Spleen (tissue), 11 donors: ENCODE data around the gene NDUFA13. TPM values are rescaled to one million over a fixed set of nuclear protein-coding genes. Genes with fewer than 3 reads are reported as not detected.

ENCODE experiments used
- DNase-seq: peaks from one replicate; pipeline ENCODE4 v3.0.0-alpha.2; 2020
- H3K27ac ChIP-seq, 8 donors: fragments of 200-600 bp; sonication (generic) in 7 of 8; 1 replicate in 4 of 8; 2 replicates in 4 of 8; pipeline versions ENCODE4 v1.5.0 to v1.8.0; 2016 to 2021; ENCODE audit warnings: inconsistent platforms in 4 of 8, mild to moderate bottlenecking in 4 of 8, moderate library complexity in 1 of 8
- H3K27me3 ChIP-seq, 7 donors: fragments of 200-600 bp; sonication (generic) in 6 of 7; replicated peaks in 1 of 7; 1 replicate in 4 of 7; 2 replicates in 3 of 7; pipeline versions ENCODE4 v1.5.0 to v1.8.0; 2016 to 2021; ENCODE audit warnings: inconsistent platforms in 3 of 7, mild to moderate bottlenecking in 1 of 7
- H3K36me3 ChIP-seq, 6 donors: fragments of 200-600 bp; sonication (generic) in 5 of 6; 1 replicate in 4 of 6; 2 replicates in 2 of 6; pipeline versions ENCODE4 v1.5.0 to v1.8.0; 2016 to 2021; ENCODE audit warnings: inconsistent platforms in 2 of 6
- H3K4me1 ChIP-seq, 6 donors: fragments of 200-600 bp; sonication (generic) in 5 of 6; 1 replicate in 3 of 6; 2 replicates in 3 of 6; pipeline versions ENCODE4 v1.5.0 to v1.8.0; 2016 to 2021; ENCODE audit warnings: inconsistent platforms in 3 of 6
- H3K4me3 ChIP-seq, 8 donors: fragments of 200-600 bp; sonication (generic) in 7 of 8; 1 replicate in 4 of 8; 2 replicates in 4 of 8; pipeline versions ENCODE4 v1.5.0 to v1.8.0; 2016 to 2021; ENCODE audit warnings: inconsistent platforms in 4 of 8, mild to moderate bottlenecking in 4 of 8, moderate library complexity in 2 of 8
- H3K9me3 ChIP-seq, 8 donors: fragments of 200-600 bp; sonication (generic) in 7 of 8; 1 replicate in 4 of 8; 2 replicates in 4 of 8; pipeline versions ENCODE4 v1.5.0 to v1.8.0; 2016 to 2021; ENCODE audit warnings: inconsistent platforms in 4 of 8
- POLR2A ChIP-seq, 3 donors: fragments of 450-650 bp; IDR thresholded peaks; one replicate each; pipeline ENCODE4 v1.5.1; 2017; ENCODE audit warnings: antibody characterized with exemption in 3 of 3, mild to moderate bottlenecking in 1 of 3
- POLR2AphosphoS5 ChIP-seq, 3 donors: sonication (generic); formaldehyde crosslinking; IDR thresholded peaks; one replicate each; pipeline ENCODE4 v1.5.1; 2017; ENCODE audit warnings: antibody characterized with exemption in 3 of 3
- WGBS, 5 donors: extraction: QIAGEN DNeasy Blood & Tissue Kit in 3 of 5; methylation state at CpG; one replicate each; pipeline versions ENCODE4 v1.1.5 to v1.1.7; 2013 to 2018; 5-methylcytosine and 5-hydroxymethylcytosine counted together
- intact Hi-C: fragments of 100-400 bp; cut with DNase I; formaldehyde crosslinking; loops from one replicate; pipeline ENCODE4 v1.15.0; 2023; ENCODE audit warnings: low total_unique reads
- polyA plus RNA-seq, 3 donors: library from polyadenylated mRNA; stranded (reverse); fragments of 200-250 nt; gene quantifications; one replicate each; pipeline ENCODE4 v1.2.1, GENCODE V29; 2013
- total RNA-seq, 7 donors: library from RNA; depleted of rRNA in 3 of 7; stranded (reverse); fragments of >200 nt in 3 of 7; fragmentation: NEBNext Ultra II Directional in 4 of 7; extraction: Animal tissue kit (Norgen Biotek cat#: 25700) in 4 of 7; gene quantifications; one replicate each; pipeline versions ENCODE4 v1.1.0 to v1.2.1, GENCODE V29; 2016 to 2021
- TF ChIP-seq, protein P1 (sequence below), 11 experiments: fragments of 200-600 bp in 7 of 11; fragments of 450-650 bp in 4 of 11; sonication (generic) in 4 of 11; IDR thresholded peaks in 8 of 11; conservative IDR thresholded peaks in 3 of 11; 1 replicate in 7 of 11; 2 replicates in 4 of 11; pipeline versions ENCODE4 v1.4.0 to v1.8.0; 2016 to 2021; ENCODE audit warnings: antibody characterized with exemption in 11 of 11, inconsistent platforms in 4 of 11, mild to moderate bottlenecking in 1 of 11
- donor health status: healthy with polysubstance abuse.
- donor health status: DM: no; HTN: no; CAD: no; lungs with moderate emphysema.
- donor health status: DM: no; HTN: no; CAD: no.
- donor health status: Bipolar disorder and iron deficiency.
- donor health status: healthy.
- donor health status: DM: no; HTN: no; CAD: no.
- donor health status: DM: yes; HTN: yes; CAD: no.

Gene NDUFA13
- total and polyA plus RNA-seq, 10 donors: 24.0 to 224 (median 197) TPM

DNA sequence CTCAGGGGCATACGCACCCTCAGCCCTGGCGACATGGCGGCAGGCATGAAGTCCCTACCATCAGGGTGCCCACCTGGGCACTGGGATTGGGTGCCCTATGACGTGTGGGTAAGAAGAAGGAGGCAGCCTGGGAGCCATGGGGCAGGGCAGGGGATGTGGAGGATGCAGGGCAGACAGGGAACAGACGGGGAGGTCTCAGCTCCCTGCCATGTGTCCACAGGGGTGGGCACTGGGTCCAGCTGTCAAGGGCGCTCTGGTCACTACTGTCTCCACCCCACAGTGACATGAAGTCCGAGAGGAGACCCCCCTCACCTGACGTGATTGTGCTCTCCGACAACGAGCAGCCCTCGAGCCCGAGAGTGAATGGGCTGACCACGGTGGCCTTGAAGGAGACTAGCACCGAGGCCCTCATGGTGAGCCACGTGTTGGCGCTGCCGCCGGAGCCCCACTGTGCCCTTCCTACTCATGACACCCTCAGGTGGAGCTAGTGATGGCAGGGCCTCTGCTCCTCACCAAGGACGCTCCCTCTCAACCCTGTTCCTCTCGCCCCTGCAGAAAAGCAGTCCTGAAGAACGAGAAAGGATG, 23.9 kb upstream of the NDUFA13 start:
- no peak for DNase-seq
- H3K9me3 ChIP-seq: no peaks in the 10 kb centered on the region
- no peaks in the 10 kb centered on the region for H3K27me3 ChIP-seq
- 86 to 94% (median 90%) methylated on average over 14 to 21 of the region's 21 CpGs for WGBS, 5 donors
- intact Hi-C loops: loop anchor here (5.0 kb wide), 1 partner anchor 125 kb away; no protein-coding TSS in a partner anchor
- no peak overlapping the region for H3K27ac ChIP-seq
- no peak overlapping the region for H3K4me3 ChIP-seq
- peaks cover 0 to 67% (median 47%) of the 10 kb centered on the region in 6 donors for H3K36me3 ChIP-seq
- peaks cover 35 to 73% (median 40%) of the 10 kb centered on the region in 6 donors for H3K4me1 ChIP-seq
- TF ChIP-seq POLR2A (IDR thresholded peaks at IDR 0.05): no peak
- TF ChIP-seq POLR2AphosphoS5 (IDR thresholded peaks at IDR 0.05): peak in 1 of 3 donors; percentile 53
- TF ChIP-seq, protein P1, sequence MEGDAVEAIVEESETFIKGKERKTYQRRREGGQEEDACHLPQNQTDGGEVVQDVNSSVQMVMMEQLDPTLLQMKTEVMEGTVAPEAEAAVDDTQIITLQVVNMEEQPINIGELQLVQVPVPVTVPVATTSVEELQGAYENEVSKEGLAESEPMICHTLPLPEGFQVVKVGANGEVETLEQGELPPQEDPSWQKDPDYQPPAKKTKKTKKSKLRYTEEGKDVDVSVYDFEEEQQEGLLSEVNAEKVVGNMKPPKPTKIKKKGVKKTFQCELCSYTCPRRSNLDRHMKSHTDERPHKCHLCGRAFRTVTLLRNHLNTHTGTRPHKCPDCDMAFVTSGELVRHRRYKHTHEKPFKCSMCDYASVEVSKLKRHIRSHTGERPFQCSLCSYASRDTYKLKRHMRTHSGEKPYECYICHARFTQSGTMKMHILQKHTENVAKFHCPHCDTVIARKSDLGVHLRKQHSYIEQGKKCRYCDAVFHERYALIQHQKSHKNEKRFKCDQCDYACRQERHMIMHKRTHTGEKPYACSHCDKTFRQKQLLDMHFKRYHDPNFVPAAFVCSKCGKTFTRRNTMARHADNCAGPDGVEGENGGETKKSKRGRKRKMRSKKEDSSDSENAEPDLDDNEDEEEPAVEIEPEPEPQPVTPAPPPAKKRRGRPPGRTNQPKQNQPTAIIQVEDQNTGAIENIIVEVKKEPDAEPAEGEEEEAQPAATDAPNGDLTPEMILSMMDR (IDR thresholded peaks at IDR 0.05 in 8 of 11, conservative IDR thresholded peaks at IDR 0.05 in 3 of 11): no peak

DNA sequence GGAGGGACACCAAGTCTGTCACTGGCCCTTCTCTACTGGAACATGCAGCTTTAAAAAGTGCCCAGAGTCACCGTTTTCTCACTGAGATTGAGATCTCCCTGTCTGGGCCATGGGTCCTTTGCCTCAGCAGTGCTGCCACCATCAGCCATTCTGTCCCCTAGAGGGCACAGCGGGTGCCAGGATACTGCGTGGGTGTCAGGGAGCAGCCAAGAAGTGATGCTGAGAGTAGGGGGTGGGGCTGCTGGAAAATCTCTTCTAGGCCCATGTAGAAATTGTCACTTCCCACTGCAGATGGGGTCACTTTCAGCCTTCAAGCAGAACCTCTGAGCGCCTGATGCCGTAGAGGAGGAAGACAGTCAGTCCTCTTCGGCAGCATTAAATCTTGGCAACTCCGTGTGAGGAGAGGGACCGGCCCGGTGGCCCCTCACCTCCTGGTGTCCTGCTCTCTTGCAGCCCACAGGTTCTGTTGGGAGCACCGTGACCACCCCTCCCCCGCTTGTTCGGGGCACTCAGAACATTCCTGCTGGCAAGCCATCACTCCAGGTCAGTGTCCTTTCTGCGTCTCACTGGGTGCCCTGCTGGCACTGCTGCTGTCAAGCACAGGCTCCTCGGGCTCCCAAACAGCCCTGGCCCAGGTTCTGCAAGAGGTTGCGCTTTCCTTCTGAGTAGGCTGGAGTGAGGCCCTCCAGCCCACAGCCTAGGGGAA, 22.0 kb upstream of the NDUFA13 start:
- peak; percentile 58 for DNase-seq
- Histone ChIP-seq H3K4me1 (peaks cover 17 to 55% (median 21%) of the 10 kb centered on the region in 6 donors), H3K4me3 (no peak overlapping the region), H3K36me3 (peaks cover 0 to 84% (median 66%) of the 10 kb centered on the region in 6 donors), H3K27me3 (no peaks in the 10 kb centered on the region), H3K9me3 (no peaks in the 10 kb centered on the region), H3K27ac (peak overlapping the region in 1 of 8 donors; percentile 4)
- TF ChIP-seq POLR2AphosphoS5 (IDR thresholded peaks at IDR 0.05): peak in 1 of 3 donors; percentile 33
- no peak for TF ChIP-seq POLR2A (IDR thresholded peaks at IDR 0.05)
- TF ChIP-seq, protein P1 (IDR thresholded peaks at IDR 0.05 in 8 of 11, conservative IDR thresholded peaks at IDR 0.05 in 3 of 11): no peak
- 90 to 95% (median 91%) methylated on average over 13 to 15 of the region's 15 CpGs for whole genome bisulfite sequencing, 5 donors
- intact Hi-C loops: loop anchor here (5.0 kb wide), 1 partner anchor 127 kb away; no protein-coding TSS in a partner anchor

DNA sequence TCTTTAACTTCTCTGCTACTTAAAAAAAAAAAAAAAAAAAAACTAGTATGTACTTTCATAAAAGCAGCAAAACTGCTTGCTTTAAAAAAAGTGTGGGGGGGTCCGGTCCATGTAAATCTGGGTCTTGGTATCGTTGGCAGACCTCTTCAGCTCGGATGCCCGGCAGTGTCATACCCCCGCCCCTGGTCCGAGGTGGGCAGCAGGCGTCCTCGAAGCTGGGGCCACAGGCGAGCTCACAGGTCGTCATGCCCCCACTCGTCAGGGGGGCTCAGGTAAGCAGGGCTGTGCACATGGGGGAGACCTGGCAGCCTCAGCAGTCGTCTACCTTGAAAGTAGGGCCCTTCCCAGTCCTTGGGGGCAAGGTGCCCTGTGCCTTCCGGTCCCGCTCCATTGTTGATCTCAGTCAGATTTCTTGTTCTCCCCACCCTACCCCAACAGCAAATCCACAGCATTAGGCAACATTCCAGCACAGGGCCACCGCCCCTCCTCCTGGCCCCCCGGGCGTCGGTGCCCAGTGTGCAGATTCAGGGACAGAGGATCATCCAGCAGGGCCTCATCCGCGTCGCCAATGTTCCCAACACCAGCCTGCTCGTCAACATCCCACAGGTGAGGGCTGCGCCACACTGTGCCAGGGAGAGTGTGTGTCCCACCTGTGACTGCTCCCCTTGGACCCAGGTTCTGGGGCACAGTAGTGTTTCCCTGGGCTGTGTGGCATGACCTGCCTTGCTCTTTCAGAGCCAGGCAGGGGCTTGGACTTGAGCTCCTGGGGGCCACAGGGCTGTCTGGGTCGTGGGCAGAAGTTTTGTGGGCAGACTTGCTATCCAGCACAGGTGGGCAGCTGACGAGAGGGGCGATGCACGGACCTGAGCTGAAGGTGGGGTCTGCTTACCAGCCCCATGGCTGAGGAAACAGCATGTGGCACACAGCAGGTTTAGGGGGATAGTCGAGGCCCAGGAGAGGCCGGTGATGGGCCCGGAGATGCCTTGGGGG, 20.1 kb upstream of the NDUFA13 start:
- no peaks in the 10 kb centered on the region for H3K9me3 ChIP-seq
- H3K27me3 ChIP-seq: no peaks in the 10 kb centered on the region
- intact Hi-C loops: no loop called here
- H3K36me3 ChIP-seq: peaks cover 0 to 100% (median 85%) of the 10 kb centered on the region in 6 donors
- WGBS, 5 donors: 91 to 96% (median 95%) methylated on average over 28 to 30 of the region's 30 CpGs
- no peak for DNase-seq
- no peak overlapping the region for H3K4me3 ChIP-seq
- TF ChIP-seq, protein P1 (IDR thresholded peaks at IDR 0.05 in 8 of 11, conservative IDR thresholded peaks at IDR 0.05 in 3 of 11): no peak
- TF ChIP-seq POLR2A (IDR thresholded peaks at IDR 0.05) (no peak), POLR2AphosphoS5 (IDR thresholded peaks at IDR 0.05) (peak in 1 of 3 donors; percentile 11)
- no peak overlapping the region for H3K27ac ChIP-seq
- peaks cover 0 to 36% (median 2%) of the 10 kb centered on the region in 6 donors for H3K4me1 ChIP-seq
